ENCODE data around the gene H2BK1.

GRCh38 chr7:151185762-151186639, 24.3 kb downstream of the H2BK1 start:
- TF ChIP-seq CTCF (conservative IDR thresholded peaks at IDR 0.05), result no peak
- TF ChIP-seq ZFX (IDR thresholded peaks at IDR 0.05), result no peak
